GM23338 (cell line): ENCODE results near the gene CXCL12. TPM values are rescaled to one million over a fixed set of nuclear protein-coding genes. Genes with fewer than 3 reads are reported as not detected.

Source experiments
- ATAC-seq: fragments of 200-7000 bp; cut with Tn5 transposase; 3 replicates; pipeline ENCODE4 v1.9.1; 2020
- DNase-seq: peaks from one replicate; pipeline ENCODE4 v3.0.0-alpha.2; 2015; ENCODE audit warnings: low spot score
- H2AFZ ChIP-seq: fragments of 200-600 bp; sonication (generic); 2 replicates; pipeline ENCODE4 v1.8.0; 2016; ENCODE audit warnings: antibody characterized with exemption, mild to moderate bottlenecking, moderate library complexity
- H3F3A ChIP-seq: fragments of 200-600 bp; sonication (generic); replicated peaks from 2 replicates; pipeline ENCODE4 v1.8.0; 2017; ENCODE audit warnings: antibody characterized with exemption, mixed run types, low read depth
- H3K27ac ChIP-seq: fragments of 200-600 bp; sonication (generic); 2 replicates; pipeline ENCODE4 v1.6.1; 2016; ENCODE audit warnings: low read depth
- H3K27me3 ChIP-seq: fragments of 200-600 bp; sonication (generic); 2 replicates; pipeline ENCODE4 v1.8.0; 2016; ENCODE audit warnings: mild to moderate bottlenecking, mixed run types, moderate library complexity; ENCODE audit not compliant: insufficient read depth
- H3K36me3 ChIP-seq: fragments of 200-600 bp; sonication (generic); 2 replicates; pipeline ENCODE4 v1.8.0; 2016; ENCODE audit warnings: mild to moderate bottlenecking; ENCODE audit not compliant: insufficient read depth
- H3K4me1 ChIP-seq: fragments of 200-600 bp; sonication (generic); 2 replicates; pipeline ENCODE4 v1.8.0; 2016; ENCODE audit warnings: mild to moderate bottlenecking, moderate library complexity; ENCODE audit not compliant: insufficient read depth
- H3K4me2 ChIP-seq: fragments of 200-600 bp; sonication (generic); 2 replicates; pipeline ENCODE4 v1.7.1; 2017; ENCODE audit warnings: mixed run types
- H3K4me3 ChIP-seq: fragments of 200-600 bp; sonication (generic); 2 replicates; pipeline ENCODE4 v1.6.1; 2016; ENCODE audit warnings: mixed run types
- H3K79me2 ChIP-seq: fragments of 200-600 bp; sonication (generic); replicated peaks from 2 replicates; pipeline ENCODE4 v1.8.0; 2017; ENCODE audit warnings: mild to moderate bottlenecking; ENCODE audit not compliant: insufficient read depth
- H3K9me2 ChIP-seq: fragments of 200-600 bp; sonication (generic); 2 replicates; pipeline ENCODE4 v1.8.0; 2017; ENCODE audit not compliant: insufficient read depth
- H4K20me1 ChIP-seq: fragments of 200-600 bp; sonication (generic); replicated peaks from 2 replicates; pipeline ENCODE4 v1.8.0; 2017; ENCODE audit warnings: mild to moderate bottlenecking; ENCODE audit not compliant: insufficient read depth
- H3K27ac Mint-ChIP-seq: 2 replicates; pipeline ENCODE4 v1.8.0; 2020; ENCODE audit warnings: inconsistent platforms, mild to moderate bottlenecking, moderate library complexity, mixed read lengths
- H3K27me3 Mint-ChIP-seq: 3 replicates; pipeline ENCODE4 v1.8.0; 2022; ENCODE audit warnings: low read depth, mild to moderate bottlenecking, moderate library complexity, mixed read lengths, inconsistent platforms; ENCODE audit not compliant: insufficient read depth, poor library complexity
- H3K36me3 Mint-ChIP-seq: 3 replicates; pipeline ENCODE4 v1.8.0; 2021; ENCODE audit warnings: low read depth, mild to moderate bottlenecking, inconsistent platforms, moderate library complexity, mixed read lengths
- H3K4me1 Mint-ChIP-seq: 3 replicates; pipeline ENCODE4 v1.8.0; 2020; ENCODE audit warnings: mild to moderate bottlenecking, inconsistent platforms, mixed read lengths
- H3K4me3 Mint-ChIP-seq: 3 replicates; pipeline ENCODE4 v1.8.0; 2021; ENCODE audit warnings: moderate library complexity, mild to moderate bottlenecking, inconsistent platforms, mixed read lengths
- H3K9me3 Mint-ChIP-seq: 3 replicates; pipeline ENCODE4 v1.8.0; 2020; ENCODE audit warnings: moderate library complexity, mild to moderate bottlenecking, inconsistent platforms, mixed read lengths
- CREB1 ChIP-seq: fragments of 250-450 bp; sonication (Bioruptor Pico); IDR thresholded peaks from 2 replicates; pipeline ENCODE4 v1.5.0; 2020; ENCODE audit warnings: low read depth, mild to moderate bottlenecking, moderate library complexity
- CTCF ChIP-seq, 2 experiments: fragments of 200-600 bp in 1 of 2; sonication (generic) in 1 of 2; conservative IDR thresholded peaks; 2 replicates each; pipeline versions ENCODE4 v1.5.1 to v1.6.1; 2016 to 2017; ENCODE audit warnings: antibody characterized with exemption in 2 of 2, low read depth in 2 of 2, mild to moderate bottlenecking in 2 of 2, moderate library complexity in 1 of 2
- ETS1 ChIP-seq: IDR thresholded peaks from 2 replicates; pipeline ENCODE4 v1.6.1; 2016; ENCODE audit warnings: antibody characterized with exemption
- EZH2 ChIP-seq: fragments of 200-600 bp; sonication (generic); IDR thresholded peaks from one replicate; pipeline ENCODE4 v1.8.0; 2017; ENCODE audit warnings: antibody characterized with exemption, mild to moderate bottlenecking, low read depth; ENCODE audit not compliant: unreplicated experiment
- EZH2phosphoT487 ChIP-seq: fragments of 200-600 bp; sonication (generic); IDR thresholded peaks from one replicate; pipeline ENCODE4 v1.8.1; 2018; ENCODE audit warnings: antibody characterized with exemption; ENCODE audit not compliant: unreplicated experiment
- NANOG ChIP-seq: IDR thresholded peaks from 2 replicates; pipeline ENCODE4 v1.6.1; 2016; ENCODE audit warnings: antibody characterized with exemption, borderline replicate concordance
- POLR2AphosphoS5 ChIP-seq: IDR thresholded peaks from 2 replicates; pipeline ENCODE4 v1.6.1; 2016; ENCODE audit warnings: antibody characterized with exemption, low read depth
- STAT1 ChIP-seq: IDR thresholded peaks from one replicate; pipeline ENCODE4 v1.6.1; 2016; ENCODE audit warnings: antibody characterized with exemption; ENCODE audit not compliant: unreplicated experiment
- ZNF114 ChIP-seq: fragments of 250-450 bp; sonication (Bioruptor Pico); IDR thresholded peaks from 2 replicates; pipeline ENCODE4 v1.5.0; 2020; ENCODE audit warnings: mild to moderate bottlenecking, moderate library complexity
- ZNF462 ChIP-seq: fragments of 250-450 bp; sonication (Bioruptor Pico); IDR thresholded peaks from 2 replicates; pipeline ENCODE4 v1.5.0; 2020; ENCODE audit warnings: mild to moderate bottlenecking, moderate library complexity
- polyA plus RNA-seq: library from polyadenylated mRNA; unstranded; fragments of >200 nt; fragmentation: Nextera tagmentation; extraction: Ambion mirVana; gene quantifications from 2 replicates; pipeline ENCODE4 v1.2.1, GENCODE V29; 2016
- total RNA-seq: library from RNA; depleted of rRNA; stranded (reverse); fragments of >200 nt; shearing (Covaris generic); gene quantifications from 2 replicates; pipeline ENCODE4 v1.2.3, GENCODE V29; 2014

The CXCL12 gene
- total and polyA plus RNA-seq, 2 experiments from 2014 or later, result 53.8 to 58.5 TPM

- TF ChIP-seq ZNF462 (CRISPR knock-in tag) (no peak), EZH2phosphoT487 (no peak), NANOG (no peak), EZH2 (no peak), ZNF114 (CRISPR knock-in tag) (no peak), CREB1 (CRISPR knock-in tag) (no peak), STAT1 (no peak)
These were observed 12.8 kb upstream of the CXCL12 start (continued) for GRCh38 chr10:44397476-44398225.

- no peaks in the 10 kb centered on the region for H4K20me1 ChIP-seq
- H3K4me2 ChIP-seq, result no peak overlapping the region
- TF ChIP-seq EZH2phosphoT487 (no peak), POLR2AphosphoS5 (no peak), ZNF114 (CRISPR knock-in tag) (no peak), EZH2 (no peak), CTCF (conservative IDR thresholded peaks at IDR 0.05; ENCODE audit: low read depth in 2 of 2) (no peak), NANOG (no peak), STAT1 (no peak), ETS1 (no peak)
These were observed 11.8 kb upstream of the CXCL12 start for GRCh38 chr10:44396671-44397191.

More at GRCh38 chr10:44396671-44397191, 11.8 kb upstream of the CXCL12 start:
- Histone ChIP-seq H2AFZ (no peak overlapping the region), H3K27ac (no peak overlapping the region), H3K36me3 (no peaks in the 10 kb centered on the region; the same call in 1 of the 2 replicates), H3K4me1 (peaks cover 39% of the 10 kb centered on the region), H3K79me2 (no peaks in the 10 kb centered on the region), H3K9me2 (no peaks in the 10 kb centered on the region), H3K27me3 (peaks cover 8% of the 10 kb centered on the region; the same call in 1 of the 2 replicates), H3F3A (no peaks in the 10 kb centered on the region), H3K4me3 (no peak overlapping the region)
- Mint-ChIP-seq H3K4me3 (no peak overlapping the region), H3K9me3 (no peaks in the 10 kb centered on the region; the same call in 2 of the 3 replicates), H3K4me1 (peaks cover 51% of the 10 kb centered on the region), H3K36me3 (no peaks in the 10 kb centered on the region; the same call in 2 of the 3 replicates), H3K27me3 (peaks cover 25% of the 10 kb centered on the region), H3K27ac (peak overlapping the region; percentile 4; the same call in 1 of the 2 replicates)
- DNase-seq (no peak), ATAC-seq (no peak)
